Fibroblast of peridontal ligament (primary cell): ENCODE results near the gene HS3ST3A1.

Source experiments
- DNase-seq: peaks from one replicate; pipeline ENCODE4 v3.0.0-alpha.2; 2010; ENCODE audit errors: extremely low read depth

HS3ST3A1 gene

GRCh38 chr17:13491916-13492736 is 109.6 kb downstream of the HS3ST3A1 start:
- DNase-seq = peak; percentile 30

GRCh38 chr17:13491491-13491890 is 110.2 kb downstream of the HS3ST3A1 start:
- no peak for DNase-seq

- DNase-seq = no peak
These were observed 110.7 kb downstream of the HS3ST3A1 start for GRCh38 chr17:13490906-13491482.

- DNase-seq = no peak
These were observed 111.3 kb downstream of the HS3ST3A1 start for GRCh38 chr17:13490427-13490826.

GRCh38 chr17:13485327-13485726 is 116.4 kb downstream of the HS3ST3A1 start:
- DNase-seq = no peak

- peak; percentile 38 for DNase-seq
These were observed 117.7 kb downstream of the HS3ST3A1 start for GRCh38 chr17:13484020-13484419.

GRCh38 chr17:13480877-13481276 is 120.9 kb downstream of the HS3ST3A1 start:
- no peak for DNase-seq

- no peak for DNase-seq
These were observed 123.4 kb downstream of the HS3ST3A1 start for GRCh38 chr17:13478326-13478830.

- peak; percentile 47 for DNase-seq
These were observed 124.5 kb downstream of the HS3ST3A1 start for GRCh38 chr17:13477180-13477611.

- DNase-seq = peak; percentile 33
These were observed 125.0 kb downstream of the HS3ST3A1 start for GRCh38 chr17:13476720-13477119.

GRCh38 chr17:13475574-13476223 is 126.0 kb downstream of the HS3ST3A1 start:
- DNase-seq = no peak

- DNase-seq = no peak
These were observed 127.5 kb downstream of the HS3ST3A1 start for GRCh38 chr17:13474073-13474800.

GRCh38 chr17:13465678-13466077 is 136.1 kb downstream of the HS3ST3A1 start:
- no peak for DNase-seq

- DNase-seq = no peak
These were observed 139.0 kb downstream of the HS3ST3A1 start for GRCh38 chr17:13462673-13463124.

- DNase-seq = peak; percentile 88
These were observed 139.6 kb downstream of the HS3ST3A1 start for GRCh38 chr17:13462146-13462545.

GRCh38 chr17:13460261-13461000 is 141.3 kb downstream of the HS3ST3A1 start:
- DNase-seq = peak; percentile 55

- no peak for DNase-seq
These were observed 143.9 kb downstream of the HS3ST3A1 start for GRCh38 chr17:13457783-13458182.
